Spinal cord (tissue), 10 donors: Measurements from ENCODE around the gene MC1R. TPM values are rescaled to one million over a fixed set of nuclear protein-coding genes. Genes with fewer than 3 reads are reported as not detected.

Source experiments
- DNase-seq, 6 donors: peaks; one replicate each; pipeline versions ENCODE4 v3.0.0 to v3.0.0-alpha.2; 2013 to 2015; ENCODE audit warnings: low spot score in 6 of 6, low read depth in 4 of 6
- H3K27ac ChIP-seq: one replicate; pipeline ENCODE4 v1.5.1; 2013; ENCODE audit warnings: low read depth, low read length, control low read depth
- H3K27me3 ChIP-seq: one replicate; pipeline ENCODE4 v1.6.1; 2013; ENCODE audit warnings: low read length; ENCODE audit not compliant: control insufficient read depth, insufficient read depth
- H3K36me3 ChIP-seq: one replicate; pipeline ENCODE4 v1.6.1; 2013; ENCODE audit warnings: low read length; ENCODE audit not compliant: control insufficient read depth, insufficient read depth
- H3K4me1 ChIP-seq: one replicate; pipeline ENCODE4 v1.6.1; 2013; ENCODE audit warnings: low read length; ENCODE audit not compliant: control insufficient read depth, insufficient read depth
- H3K4me3 ChIP-seq: one replicate; pipeline ENCODE4 v1.5.1; 2013; ENCODE audit warnings: low read depth, low read length, control low read depth
- H3K9me3 ChIP-seq: one replicate; pipeline ENCODE4 v1.6.1; 2013; ENCODE audit warnings: low read length; ENCODE audit not compliant: control insufficient read depth, insufficient read depth
- WGBS: methylation state at CpG from one replicate; pipeline ENCODE4 v1.1.5; 2013; ENCODE audit warnings: missing lambda C conversion rate; ENCODE audit not compliant: insufficient coverage; 5-methylcytosine and 5-hydroxymethylcytosine counted together
- polyA plus RNA-seq, 2 donors: library from polyadenylated mRNA; unstranded; fragments of 120-200 nt; gene quantifications; one replicate each; pipeline ENCODE4 v1.2.1, GENCODE V29; 2013; ENCODE audit not compliant: insufficient read length in 2 of 2
- total RNA-seq, 2 donors: library from RNA; depleted of rRNA in 1 of 2; stranded (reverse); fragments of 120-200 nt in 1 of 2; fragments of >200 nt in 1 of 2; gene quantifications; one replicate each; pipeline versions ENCODE4 v1.2.3 to v1.2.4, GENCODE V29; 2013 to 2014
- donor health status: healthy.

Gene MC1R
- total and polyA plus RNA-seq, 4 donors, result 2.2 to 13.3 (median 4.8) TPM

DNA sequence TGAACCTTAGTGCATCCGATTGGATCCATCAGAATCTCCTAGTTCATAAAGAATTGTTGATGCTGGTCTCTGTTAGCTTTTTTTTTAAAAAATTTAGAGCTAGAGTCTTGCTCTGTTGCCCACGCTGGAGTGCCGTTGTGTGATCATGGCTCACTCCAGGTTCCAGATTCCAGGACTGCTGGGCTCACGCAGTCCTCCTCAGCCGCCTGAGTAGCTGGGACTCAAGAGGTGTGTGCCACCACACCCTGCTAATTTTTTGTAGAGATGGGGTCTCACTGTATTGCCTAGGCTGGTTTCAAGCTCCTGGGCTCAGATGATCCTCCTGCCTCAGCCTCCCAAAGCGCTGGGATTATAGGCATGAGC, 37.3 kb upstream of the MC1R start:
- Histone ChIP-seq H3K4me3 (no peak overlapping the region), H3K27ac (no peak overlapping the region), H3K4me1 (no peaks in the 10 kb centered on the region), H3K27me3 (no peaks in the 10 kb centered on the region), H3K9me3 (no peaks in the 10 kb centered on the region), H3K36me3 (peaks cover 78% of the 10 kb centered on the region)
- DNase-seq, result no peak
- WGBS, result 100% methylated on average over 5 of the region's 6 CpGs

DNA sequence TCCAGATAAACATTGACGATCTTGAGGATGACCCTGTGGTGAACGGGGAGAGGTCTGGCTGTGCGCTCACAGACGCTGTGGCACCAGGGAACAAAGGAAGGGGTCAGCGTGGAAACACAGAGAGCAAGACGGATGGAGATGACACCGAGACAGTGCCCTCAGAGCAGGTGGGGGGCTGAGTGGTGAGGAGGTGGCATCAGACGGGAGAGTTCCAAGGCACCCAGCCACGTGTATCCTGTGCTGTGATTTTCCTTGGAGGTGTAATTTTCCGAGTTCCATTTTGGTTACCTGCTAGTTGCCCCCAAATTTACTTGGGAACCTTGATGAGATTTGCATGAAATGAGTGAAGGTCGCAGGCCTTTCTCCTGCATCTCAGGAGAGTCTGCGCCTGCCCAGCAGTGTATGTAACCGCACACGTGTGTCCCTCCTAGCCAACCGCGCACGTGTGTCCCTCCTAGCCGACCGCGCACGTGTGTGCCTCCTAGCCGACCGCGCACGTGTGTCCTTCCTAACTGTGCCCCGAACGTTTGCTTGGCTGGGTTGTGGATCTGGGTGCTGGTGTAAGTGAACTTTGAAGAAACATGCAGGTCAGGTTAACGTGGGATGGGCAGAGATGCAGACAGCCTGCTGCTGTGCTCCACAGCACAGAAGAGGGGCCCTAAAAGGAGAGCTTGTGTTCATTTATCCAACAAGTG, 35.2 kb upstream of the MC1R start:
- WGBS, result 92% methylated on average over 28 of the region's 28 CpGs
- no peaks in the 10 kb centered on the region for H3K4me1 ChIP-seq
- no peaks in the 10 kb centered on the region for H3K27me3 ChIP-seq
- no peaks in the 10 kb centered on the region for H3K9me3 ChIP-seq
- peaks cover 93% of the 10 kb centered on the region for H3K36me3 ChIP-seq
- no peak overlapping the region for H3K4me3 ChIP-seq
- H3K27ac ChIP-seq, result no peak overlapping the region
- DNase-seq, result no peak

DNA sequence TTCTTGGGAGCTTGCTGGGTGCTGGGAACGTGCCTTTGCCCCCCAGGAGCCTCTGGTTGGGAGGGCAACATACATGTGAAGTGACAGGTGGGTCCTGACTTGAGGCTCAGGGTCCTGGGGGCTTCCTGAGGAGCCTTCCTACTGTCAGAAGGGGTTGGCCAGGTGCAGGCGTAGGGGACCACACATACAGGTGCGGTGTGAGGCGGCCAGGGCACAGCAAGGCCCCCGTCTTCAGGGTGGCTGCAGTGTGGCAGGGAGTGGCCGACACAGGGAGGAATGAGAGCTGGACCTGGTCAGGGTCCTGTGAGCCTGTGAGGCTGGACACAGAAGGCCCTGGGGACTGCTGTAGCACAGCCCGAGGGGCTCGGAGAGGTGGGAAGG, 34.6 kb upstream of the MC1R start:
- Histone ChIP-seq H3K27me3 (no peaks in the 10 kb centered on the region), H3K9me3 (no peaks in the 10 kb centered on the region), H3K4me1 (no peaks in the 10 kb centered on the region), H3K36me3 (peaks cover 92% of the 10 kb centered on the region), H3K27ac (no peak overlapping the region), H3K4me3 (no peak overlapping the region)
- DNase-seq, result no peak
- WGBS, result 99% methylated on average over 8 of the region's 8 CpGs

DNA sequence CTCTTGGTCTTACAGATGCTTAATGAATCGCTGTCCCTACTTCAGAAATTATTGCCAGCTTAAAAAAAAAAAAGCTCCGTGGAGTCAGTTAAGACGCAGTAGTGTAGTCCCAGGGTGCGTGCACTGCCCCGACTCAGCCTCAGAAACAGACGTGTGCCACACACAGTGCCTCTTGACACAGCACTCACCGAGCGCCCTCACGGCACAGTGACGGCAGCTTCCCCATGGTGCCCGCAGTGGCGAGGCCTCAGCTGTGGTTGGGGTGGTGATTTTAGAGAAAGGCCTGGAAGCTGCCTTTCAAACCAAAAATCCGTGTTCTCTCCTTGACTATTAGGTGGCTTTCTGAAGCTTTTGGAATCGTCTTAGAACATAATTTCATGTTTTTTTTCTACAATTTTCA, 31.4 kb upstream of the MC1R start:
- no peak overlapping the region for H3K27ac ChIP-seq
- 96% methylated on average over 12 of the region's 14 CpGs for WGBS
- H3K9me3 ChIP-seq, result no peaks in the 10 kb centered on the region
- no peak for DNase-seq
- no peaks in the 10 kb centered on the region for H3K27me3 ChIP-seq
- H3K36me3 ChIP-seq, result peaks cover 93% of the 10 kb centered on the region
- H3K4me3 ChIP-seq, result no peak overlapping the region
- peaks cover 7% of the 10 kb centered on the region for H3K4me1 ChIP-seq

DNA sequence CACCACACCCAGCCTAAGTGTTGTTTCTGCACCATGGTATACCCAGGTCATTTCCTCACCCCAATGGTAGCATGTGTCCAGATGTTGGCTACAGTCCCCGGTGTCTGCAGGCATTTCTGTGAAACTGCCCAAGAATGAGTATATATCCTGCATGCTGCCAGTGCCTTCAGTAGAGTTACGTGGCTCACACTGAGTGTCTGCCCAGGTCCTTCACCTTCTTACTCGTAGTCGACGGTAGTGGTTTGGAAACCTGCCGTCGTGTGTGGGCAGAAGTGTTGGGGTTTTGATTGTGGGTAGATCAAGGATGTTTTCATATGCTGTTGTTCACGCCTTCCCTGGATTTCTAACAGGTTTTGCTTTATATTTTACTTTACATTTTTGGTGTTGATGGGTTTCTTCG, 28.5 kb upstream of the MC1R start:
- 80% methylated on average over 2 of the region's 9 CpGs for WGBS
- peak overlapping the region; percentile 33 for H3K27ac ChIP-seq
- H3K9me3 ChIP-seq, result no peaks in the 10 kb centered on the region
- H3K4me3 ChIP-seq, result no peak overlapping the region
- peaks cover 7% of the 10 kb centered on the region for H3K4me1 ChIP-seq
- peaks cover 93% of the 10 kb centered on the region for H3K36me3 ChIP-seq
- DNase-seq, result no peak
- no peaks in the 10 kb centered on the region for H3K27me3 ChIP-seq

DNA sequence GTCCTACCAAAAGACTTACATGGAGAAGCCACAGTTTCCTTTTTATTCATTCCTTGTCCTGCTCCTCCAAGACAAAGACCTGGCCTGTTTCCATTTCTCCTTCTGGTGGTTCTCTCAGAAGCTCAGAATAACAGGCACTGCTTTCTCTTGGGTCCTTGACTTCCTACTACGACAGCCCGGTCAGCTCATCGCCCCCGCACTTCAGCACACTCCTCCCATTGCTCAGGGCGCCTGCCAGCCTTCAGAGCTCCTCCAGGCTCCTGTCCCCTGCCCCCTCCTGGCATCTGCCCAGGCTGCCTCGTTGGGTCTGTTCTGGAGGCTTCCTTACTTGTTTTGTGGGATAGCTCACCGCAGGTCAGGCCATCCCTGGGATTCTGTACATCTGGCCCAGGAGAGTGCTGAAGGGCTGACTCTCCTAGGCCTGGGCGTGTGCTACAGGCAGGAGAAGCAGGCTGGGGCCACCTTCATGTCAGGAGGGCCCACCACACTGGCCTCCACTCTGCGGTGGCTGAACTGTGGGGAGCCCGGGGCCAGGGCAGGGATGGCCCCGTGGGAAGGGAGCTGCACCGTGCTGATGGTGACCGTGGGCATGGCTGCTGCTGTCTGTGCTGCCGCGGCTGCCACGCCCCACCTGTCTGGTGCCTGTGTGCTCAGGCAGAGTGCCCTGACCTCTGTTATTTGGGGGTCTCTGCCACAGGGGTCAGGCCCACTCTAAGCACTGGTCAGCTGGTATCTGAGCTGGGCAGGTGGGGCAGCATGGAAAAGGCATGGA, 27.6 kb upstream of the MC1R start:
- Histone ChIP-seq H3K27me3 (no peaks in the 10 kb centered on the region), H3K27ac (peak overlapping the region; percentile 81), H3K4me1 (peaks cover 7% of the 10 kb centered on the region), H3K4me3 (no peak overlapping the region), H3K9me3 (no peaks in the 10 kb centered on the region), H3K36me3 (peaks cover 96% of the 10 kb centered on the region)
- DNase-seq, result peak in 1 of 6 donors; percentile 55
- WGBS, result 85% methylated on average over 16 of the region's 16 CpGs

DNA sequence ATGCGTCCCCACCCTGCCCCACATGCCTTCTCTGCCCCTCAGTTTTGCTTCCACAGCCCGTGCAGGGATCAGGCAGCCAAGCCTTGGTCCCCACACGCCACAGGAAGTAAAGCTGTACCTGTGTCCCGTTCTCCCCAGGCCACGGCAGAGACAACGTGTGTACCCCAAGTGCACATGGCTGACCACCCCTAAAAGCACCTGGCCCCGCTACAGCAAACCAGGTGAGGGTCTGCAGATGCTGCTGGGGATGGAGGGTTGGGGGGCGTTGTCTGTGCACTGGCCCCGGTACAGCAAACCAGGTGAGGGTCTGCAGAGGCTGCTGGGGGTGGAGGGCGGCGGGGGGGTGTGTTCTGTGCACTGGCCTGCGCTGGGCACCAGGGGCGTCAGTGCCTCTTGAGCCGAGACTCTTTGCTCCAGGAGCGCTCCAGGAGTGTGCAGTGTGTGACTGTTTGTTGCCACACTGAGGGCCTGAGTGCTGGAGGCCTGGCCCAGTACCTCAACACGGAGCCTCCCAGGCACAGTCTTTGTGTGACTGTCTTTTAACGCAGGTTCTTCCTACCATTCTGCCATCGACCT, 26.5 kb upstream of the MC1R start:
- 96% methylated on average over 16 of the region's 18 CpGs for WGBS
- H3K9me3 ChIP-seq, result no peaks in the 10 kb centered on the region
- H3K27ac ChIP-seq, result no peak overlapping the region
- H3K4me1 ChIP-seq, result peaks cover 7% of the 10 kb centered on the region
- H3K36me3 ChIP-seq, result peaks cover 96% of the 10 kb centered on the region
- H3K27me3 ChIP-seq, result no peaks in the 10 kb centered on the region
- DNase-seq, result no peak
- H3K4me3 ChIP-seq, result no peak overlapping the region

DNA sequence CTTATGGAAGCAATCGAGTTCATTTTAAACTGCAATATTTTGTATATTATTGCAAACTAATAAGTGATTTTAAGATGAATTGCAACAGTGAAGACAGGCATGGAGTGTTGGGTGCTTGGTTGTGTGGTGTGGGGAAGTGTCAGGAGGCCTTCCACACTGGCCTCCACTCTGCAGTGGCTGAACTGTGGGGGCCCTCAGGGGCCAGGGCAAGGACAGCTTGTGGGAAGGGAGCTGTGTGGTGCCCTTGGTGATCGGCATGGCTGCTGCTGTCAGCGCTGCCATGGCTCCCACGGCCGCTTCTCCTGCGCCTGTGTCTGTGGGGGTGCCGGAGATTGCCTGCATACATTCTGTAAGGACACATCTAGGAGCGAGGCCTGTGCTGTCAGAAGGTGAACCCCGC, 26.0 kb upstream of the MC1R start:
- no peak for DNase-seq
- Histone ChIP-seq H3K4me3 (no peak overlapping the region), H3K36me3 (peaks cover 95% of the 10 kb centered on the region), H3K4me1 (peaks cover 7% of the 10 kb centered on the region), H3K9me3 (no peaks in the 10 kb centered on the region), H3K27me3 (no peaks in the 10 kb centered on the region), H3K27ac (no peak overlapping the region)
- WGBS, result 97% methylated on average over 8 of the region's 9 CpGs

DNA sequence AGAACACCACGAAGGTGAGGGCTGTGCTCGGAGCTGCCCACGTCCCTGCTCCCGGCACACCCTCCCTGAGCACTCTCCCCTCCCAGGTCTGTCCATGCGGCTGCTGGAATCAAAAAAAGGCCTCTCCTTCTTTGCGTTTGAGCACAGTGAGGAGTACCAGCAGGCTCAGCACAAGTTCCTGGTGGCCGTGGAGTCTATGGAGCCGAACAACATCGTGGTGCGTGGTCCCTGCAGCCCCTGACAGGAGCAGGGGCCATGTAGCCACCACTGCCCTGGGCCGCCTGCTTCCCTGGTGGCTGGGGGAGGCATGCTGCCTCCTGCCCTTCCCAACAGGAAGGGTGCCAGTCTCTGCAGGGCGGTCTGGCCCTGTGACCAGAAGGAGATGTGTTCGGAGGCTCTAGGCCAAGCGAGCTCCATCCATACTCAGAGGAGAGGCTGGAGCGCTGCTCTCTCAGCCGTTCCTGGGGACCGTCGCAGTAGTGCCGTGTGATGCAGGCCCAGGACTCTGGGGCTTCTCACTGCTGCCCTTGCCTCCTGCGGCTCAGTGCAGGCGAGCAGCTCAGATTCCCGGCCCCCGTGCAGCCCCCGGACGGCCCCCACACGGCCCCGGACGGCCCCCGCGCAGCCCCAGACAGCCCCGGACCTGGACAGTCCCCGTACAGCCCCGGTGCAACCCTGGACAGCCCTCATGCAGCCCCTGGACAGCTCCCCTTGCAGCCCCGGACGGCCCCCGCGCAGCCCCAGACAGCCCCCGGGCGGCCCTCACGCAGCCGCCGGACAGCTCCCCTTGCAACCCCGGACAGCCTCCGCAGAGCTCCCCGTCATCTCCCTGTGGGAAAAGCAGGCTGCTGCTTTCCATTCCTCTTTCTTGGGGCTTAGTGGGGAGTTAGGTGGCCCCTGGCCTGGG, 24.8 kb upstream of the MC1R start:
- H3K4me1 ChIP-seq, result peaks cover 7% of the 10 kb centered on the region
- H3K36me3 ChIP-seq, result peaks cover 95% of the 10 kb centered on the region
- 95% methylated on average over 37 of the region's 45 CpGs for WGBS
- no peaks in the 10 kb centered on the region for H3K27me3 ChIP-seq
- DNase-seq, result no peak
- H3K9me3 ChIP-seq, result no peaks in the 10 kb centered on the region
- H3K4me3 ChIP-seq, result no peak overlapping the region
- H3K27ac ChIP-seq, result no peak overlapping the region
